HG02623 (cell line): Measurements from ENCODE around the gene ABTB2.
"Not testable (repeated sequence)": the region's sequence is repeated elsewhere in the genome, so short reads cannot be mapped to it uniquely, and the experiment has no call there.

Experiments used
- ATAC-seq: cut with Tn5 transposase; IDR thresholded peaks from one replicate; pipeline ENCODE4 v1.9.1; 2021; ENCODE audit warnings: moderate library complexity; ENCODE audit not compliant: unreplicated experiment

ABTB2 gene

DNA sequence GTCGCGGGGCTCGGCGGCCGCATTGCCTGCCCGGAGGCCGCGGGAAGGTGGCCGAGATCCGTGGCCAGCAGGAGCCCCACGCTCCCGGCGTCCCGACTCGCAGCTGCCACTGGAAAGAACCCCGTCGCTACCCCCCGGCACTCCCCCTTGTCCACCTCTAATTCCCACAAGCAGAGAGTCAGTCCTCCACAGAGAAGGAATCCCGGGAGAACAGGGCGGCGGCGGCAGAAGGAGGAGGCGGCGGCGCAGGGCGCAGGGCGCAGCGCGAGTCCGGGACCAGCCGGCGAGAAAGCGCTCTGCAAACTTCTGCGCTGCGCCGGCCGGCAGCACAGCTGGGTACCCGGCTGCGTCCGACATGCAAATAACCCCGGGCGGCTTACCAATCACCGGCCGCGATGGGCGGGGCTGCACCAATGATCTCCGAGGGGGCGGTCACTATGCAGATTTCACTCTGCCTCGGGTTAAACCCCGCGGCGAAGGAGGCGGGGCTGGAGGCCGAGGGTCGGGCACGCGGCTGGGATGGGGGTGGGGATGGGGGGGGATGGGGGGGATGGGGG, at the start of gene ABTB2:
Gene ABTB2, minus strand, starts transcription at position 310 of the 557 bp plus-strand sequence.
- ATAC-seq, result peak; percentile 90

DNA sequence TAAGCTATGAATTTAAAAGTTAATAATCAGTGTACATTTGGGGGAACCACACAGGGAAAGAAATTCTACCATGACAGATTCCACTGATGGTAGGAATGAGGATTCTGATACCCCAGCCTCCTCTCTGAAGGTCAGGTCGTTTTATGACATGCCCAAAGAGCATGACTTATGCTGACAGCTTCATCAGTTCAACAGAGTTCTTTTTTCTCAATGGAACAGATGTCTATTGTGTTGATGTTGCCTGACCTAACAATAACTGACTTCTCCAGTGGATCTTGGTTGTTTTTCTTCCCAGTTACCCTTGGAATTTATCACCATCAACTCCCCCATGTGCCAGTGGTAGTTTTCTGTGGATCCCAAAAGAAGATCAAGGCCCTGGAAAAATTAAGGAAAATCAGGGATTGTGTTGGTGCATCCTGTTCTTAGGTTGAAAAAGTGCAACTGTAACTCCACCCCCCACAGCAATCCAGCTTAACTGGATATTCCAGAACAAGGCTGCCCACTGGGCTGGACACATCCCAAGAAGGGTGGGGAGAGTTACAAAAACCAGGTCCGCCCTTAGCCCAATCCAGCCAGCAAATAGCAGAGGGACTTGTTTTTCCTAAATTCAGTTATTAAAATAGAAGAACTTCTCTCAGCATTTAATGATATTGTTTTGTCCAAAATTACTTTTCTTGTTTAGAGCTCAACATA, 49.5 kb upstream of the ABTB2 start:
- ATAC-seq, result no peak

DNA sequence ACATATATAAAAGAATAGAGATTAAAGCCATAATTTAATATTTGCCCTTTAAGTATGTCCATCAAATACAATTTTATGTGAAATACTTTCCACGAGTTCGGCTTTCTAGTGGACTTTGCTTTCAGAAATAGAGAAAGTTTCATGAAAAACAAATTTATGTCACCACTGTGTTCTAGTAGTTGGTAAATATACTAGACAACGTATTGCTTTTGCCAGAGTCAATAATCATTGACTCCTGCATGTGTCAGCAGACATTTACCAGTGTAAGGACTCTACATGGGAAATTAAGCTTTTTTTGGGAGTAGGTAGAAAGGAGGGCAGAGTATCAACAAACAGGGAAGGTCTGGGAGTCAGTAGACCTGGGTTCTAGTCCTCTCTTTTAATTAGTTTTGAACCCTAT, 48.6 kb upstream of the ABTB2 start:
- ATAC-seq, result no peak

DNA sequence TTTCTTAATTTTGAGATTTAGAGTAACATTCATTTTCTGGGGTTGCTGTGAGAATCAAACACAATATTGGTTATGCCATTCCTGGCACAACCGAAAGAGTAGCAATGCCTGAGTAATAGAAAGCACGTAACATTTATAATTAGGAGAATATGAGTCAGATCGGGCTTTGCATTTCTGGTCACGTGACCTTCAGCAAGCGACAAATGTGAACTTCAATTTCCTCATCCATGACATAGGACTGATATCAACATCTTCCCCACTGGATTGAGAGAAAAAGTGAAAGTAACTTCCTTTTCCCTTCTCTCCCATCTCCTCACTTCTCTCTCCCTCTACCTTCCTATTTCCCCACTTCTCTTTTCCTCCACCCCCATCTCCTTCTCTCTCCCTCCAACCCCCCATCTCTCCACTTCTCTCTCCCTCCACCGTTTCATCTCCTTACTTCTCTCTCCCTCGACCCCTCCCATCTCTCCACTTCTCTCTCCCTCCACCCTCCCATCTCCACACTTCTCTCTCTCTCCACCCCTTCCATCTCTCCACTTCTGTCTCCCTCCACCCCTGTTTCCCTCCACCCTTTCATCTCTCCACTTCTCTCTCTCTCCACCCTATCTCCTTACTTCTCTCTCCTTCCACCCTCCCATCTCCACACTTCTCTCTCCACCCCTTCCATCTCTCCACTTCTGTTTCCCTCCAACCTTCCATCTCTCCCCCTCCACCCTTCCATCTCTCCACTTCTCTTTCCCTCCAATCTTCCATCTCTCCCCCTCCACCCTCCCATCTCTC, 47.5 kb upstream of the ABTB2 start:
- ATAC-seq, result no peak

DNA sequence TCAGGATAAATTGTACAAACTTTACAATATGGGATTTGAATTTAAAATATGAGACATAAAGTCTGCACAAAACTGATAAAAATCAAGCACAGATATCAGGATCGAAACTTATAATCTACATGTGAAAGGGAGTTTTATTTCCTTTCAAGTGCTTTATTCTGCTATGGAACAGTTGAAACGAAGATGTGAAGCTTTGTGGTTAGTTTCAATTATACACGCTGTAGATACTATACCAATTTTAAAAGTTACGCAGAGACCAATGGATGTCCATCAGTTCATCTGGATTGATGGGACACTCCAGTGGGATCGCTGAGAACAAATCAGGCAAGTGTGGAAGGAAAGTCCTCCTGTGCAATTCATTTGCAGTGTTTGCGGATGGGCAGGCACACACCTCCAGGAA, 46.5 kb upstream of the ABTB2 start:
- no peak for ATAC-seq

DNA sequence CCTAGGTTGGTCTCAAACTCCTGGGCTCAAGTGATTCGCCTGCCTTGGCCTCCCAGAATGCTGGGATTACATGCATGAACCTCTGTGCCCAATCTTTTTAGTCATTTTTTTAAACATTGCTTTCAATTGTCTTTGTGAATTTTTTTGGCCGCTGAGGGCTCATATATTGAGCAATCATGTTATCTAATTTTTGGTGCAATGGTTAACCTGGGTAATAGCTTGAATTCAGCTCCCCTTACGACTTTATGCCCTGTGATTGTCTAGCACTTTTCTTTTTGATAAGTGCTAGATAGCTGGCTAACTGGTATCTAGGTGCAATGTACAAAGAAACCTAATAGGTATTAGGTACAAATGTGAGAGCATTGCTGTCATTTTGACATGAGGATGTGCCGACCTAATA, 45.6 kb upstream of the ABTB2 start:
- ATAC-seq, result no peak

DNA sequence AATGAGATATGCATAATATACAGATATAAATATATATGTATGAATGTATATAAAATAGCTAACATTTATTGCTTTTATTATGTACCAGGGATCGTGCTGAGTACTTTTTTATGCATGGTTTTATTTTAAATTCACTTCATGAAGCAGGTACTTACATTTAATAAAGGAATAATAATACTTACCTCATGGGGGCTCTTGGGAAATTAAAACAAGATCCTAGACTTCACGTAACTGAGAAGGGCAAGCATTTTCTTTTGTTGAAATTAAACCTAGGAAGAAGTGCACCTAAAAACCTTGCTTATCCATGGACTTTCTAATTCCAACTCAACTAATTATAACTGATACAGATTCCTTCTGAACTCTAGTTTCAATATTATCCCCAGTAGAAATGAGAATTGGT, 40.0 kb upstream of the ABTB2 start:
- ATAC-seq, result no peak

DNA sequence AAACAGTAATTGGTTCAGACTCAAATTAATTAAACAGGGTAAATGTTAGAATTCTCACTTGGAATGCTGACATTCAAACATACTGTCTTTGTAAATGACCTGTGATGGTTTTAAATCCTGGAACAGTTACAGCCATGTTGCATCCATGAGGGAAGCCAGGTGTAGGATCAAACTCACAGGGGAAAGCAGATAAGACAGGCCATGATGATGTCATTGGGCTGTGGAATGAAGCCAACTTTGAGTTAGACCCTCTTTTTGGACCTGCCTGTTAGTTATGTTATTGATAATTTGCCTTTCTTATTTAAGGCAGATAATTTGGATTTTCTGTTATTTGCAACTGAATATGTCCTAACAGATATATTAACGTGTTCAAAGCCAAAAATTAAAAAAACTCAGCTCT, 39.3 kb upstream of the ABTB2 start:
- ATAC-seq, result no peak

DNA sequence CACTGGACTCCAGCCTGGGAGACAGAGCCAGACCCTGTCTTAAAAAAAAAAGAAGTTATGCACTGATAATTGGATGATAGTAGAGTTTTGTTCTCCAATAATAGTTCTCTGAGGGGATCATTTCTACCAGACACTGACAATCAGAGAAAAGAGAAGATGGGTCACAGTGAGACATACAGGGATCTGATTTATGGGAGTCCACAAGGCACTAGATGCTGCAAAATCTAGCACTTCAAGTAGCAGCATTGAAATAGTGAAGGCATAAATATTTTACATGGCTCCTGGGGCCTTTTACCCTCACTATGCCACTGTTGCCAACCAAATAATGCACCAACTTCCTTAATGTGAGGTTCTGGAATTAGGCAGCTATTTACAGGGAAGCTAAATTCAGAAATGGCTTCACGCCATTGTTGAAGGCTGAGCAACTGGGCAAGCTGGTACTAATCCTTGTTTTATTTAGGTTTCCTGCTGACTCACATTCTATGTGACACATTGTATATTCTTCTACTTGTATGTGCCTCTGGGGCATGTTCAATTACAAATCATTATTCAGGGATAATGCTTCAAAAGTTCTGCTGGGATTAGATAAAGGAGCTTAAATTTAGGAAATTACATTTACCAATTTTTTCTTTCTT, 38.2 kb upstream of the ABTB2 start:
- no peak for ATAC-seq

DNA sequence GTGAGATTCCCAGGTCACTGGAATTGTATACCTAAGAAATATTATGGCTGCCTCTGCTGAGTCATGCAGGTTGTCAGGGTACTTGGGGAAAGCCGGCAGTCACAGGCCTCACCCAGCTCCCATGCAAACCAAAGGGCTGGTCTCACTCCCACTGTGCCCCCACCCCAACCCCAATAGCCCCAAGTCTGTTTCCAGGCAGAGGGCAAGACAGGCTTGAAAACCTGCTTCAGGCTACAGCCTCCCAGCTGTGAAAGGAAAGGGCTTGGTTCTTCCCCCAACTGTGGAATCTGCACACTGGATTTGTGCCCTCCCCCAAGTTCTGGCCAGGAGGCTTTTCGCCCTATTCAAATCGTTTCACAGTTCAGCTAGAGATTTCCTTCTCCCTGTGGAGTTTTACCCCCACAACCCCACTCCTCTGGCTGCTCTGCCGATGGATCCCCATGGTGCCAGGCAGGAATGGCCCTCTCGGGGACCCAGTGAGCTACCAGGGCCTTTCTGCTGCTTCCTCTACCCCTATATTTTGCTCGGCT, 37.0 kb upstream of the ABTB2 start:
- no peak for ATAC-seq

DNA sequence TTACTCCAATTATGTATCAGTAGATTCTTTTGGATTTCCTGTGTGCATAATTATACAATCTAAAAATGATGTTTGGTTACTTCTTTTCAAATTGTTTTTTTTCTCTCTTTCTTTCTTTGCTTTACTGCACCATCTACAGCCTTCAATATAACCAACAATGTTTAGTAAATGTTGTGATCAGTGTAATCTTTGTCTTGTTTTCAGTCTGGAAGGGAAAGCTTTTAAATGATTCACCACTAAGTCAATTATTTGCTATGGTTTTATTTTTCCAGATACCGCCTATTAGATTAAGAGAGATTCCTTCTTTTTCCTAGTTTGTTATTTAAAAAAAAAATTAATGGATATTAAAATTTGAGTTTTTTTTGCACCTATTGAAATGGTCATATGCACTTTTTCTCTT, 29.8 kb upstream of the ABTB2 start:
- no peak for ATAC-seq

DNA sequence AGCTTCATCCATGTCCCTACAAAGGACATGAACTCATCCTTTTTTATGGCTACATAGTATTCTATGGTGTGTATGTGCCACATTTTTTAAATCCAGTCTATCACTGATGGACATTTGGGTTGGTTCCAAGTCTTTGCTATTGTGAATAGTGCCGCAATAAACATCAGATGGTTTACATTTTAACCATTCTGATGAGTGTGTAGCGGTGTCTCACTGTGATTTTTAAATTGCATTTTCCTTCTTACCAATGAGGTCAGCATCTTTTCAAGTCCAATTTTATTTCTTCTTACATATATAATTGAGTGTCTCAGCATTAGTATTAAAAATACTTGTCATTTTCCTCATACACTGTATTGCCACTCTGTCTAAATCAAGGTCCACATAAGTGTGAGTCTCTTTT, 28.5 kb upstream of the ABTB2 start:
- ATAC-seq, result not testable (repeated sequence)

DNA sequence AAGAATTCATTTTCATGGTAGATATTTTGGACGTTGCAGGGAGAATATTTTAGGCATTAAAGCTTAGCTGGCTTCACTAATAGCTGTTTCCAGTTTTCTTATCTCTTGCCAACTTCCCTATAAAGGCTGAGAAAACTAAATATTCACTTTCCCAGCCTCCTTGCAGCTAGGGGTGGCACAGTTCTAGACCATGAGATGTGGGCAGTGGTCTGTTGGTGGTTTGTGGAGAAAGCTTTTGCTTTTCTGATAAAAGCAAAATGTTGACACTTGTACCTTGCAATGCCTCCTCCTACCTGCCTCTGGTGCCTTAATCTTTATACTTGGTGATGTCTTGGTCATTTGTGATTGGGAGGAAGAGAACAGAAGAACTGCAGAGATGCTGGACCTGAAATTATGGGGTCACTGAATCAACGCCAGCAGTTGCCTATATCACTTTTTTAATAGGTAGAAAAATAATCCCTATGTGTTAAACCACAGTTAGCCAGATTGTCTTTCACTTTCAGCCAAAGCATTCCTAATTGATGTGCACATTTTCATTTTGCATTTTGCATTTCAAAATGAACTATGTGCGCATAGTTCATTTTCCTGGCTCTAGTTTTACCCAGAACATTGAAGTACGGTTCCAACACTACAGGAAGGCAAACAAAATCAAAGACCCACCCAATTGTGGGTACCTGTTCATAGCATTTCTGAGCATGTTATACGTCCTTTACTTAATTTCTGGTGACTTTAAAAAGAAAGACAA, 24.9 kb upstream of the ABTB2 start:
- no peak for ATAC-seq

DNA sequence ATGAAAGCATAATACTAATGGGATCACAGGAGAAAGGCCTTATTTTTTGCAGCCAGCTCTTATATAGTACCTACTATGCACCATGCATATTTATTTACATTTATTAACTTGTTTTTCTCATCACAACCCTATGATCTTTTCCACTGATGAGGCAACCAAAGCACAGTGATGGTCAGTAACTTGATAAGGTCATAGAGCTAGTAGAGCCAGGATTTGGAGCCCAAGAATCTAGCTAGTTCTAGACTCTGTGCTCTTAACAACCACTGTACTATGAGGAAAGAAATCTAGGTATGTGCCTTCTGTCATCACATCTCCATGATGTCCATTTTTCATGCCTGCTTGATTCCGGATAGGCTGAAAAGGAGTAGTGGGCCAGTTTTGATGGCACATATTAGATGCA, 24.0 kb upstream of the ABTB2 start:
- ATAC-seq, result no peak

DNA sequence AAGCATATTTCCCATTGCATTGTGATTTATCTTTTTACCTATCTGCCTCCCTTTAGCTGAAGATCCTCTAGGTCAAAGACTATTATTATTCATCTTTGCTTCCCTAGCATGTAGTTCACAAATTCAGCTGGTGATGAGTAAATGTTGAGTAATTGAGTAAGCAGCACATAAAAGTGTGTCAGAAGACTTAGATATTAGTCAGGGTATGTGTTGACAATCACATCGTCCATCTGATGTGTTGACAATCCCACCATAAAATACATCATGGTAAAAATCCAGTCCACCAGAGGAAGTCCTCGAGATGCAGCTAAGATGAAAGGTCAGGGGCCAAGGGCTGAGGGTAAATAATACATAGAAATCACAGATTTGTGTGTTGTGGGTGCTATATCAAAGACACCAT, 22.9 kb upstream of the ABTB2 start:
- ATAC-seq, result no peak

DNA sequence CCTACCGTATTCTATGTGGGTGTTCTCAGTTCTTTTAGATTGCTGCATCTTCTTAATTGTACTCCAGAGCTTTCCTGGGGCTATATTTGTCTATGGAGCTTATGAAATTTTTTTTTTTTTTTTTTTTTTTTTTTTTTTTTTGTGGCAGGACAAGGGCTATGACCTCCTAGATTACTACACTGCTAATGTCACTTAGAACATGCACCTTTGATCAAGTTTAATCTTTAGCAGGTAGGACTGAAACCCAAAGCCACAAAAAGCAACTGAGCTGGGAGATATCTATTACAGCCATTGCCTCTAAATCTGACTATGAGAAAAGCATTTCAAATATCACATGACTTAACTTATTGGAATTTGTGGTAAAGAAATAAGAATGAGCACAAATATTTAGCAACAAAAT, 21.7 kb upstream of the ABTB2 start:
- no peak for ATAC-seq

DNA sequence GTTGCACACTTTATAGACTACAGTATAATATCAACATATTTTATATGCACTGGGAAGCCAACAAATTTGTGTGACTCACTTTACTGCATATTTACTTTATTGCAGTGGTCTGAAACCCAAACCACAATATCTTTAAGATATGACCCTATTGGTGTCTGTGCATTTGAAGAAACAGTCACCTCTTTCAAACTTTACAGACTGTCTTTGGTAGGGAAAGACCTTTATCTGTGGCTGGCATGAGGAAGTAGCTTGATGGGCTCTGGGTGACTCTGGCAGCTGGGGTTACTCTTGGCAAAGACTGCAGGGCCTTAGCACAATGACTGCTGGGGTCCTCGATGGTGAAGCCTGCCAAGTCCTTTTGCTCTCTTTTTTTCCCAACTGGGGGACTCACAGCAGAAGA, 21.3 kb upstream of the ABTB2 start:
- no peak for ATAC-seq

DNA sequence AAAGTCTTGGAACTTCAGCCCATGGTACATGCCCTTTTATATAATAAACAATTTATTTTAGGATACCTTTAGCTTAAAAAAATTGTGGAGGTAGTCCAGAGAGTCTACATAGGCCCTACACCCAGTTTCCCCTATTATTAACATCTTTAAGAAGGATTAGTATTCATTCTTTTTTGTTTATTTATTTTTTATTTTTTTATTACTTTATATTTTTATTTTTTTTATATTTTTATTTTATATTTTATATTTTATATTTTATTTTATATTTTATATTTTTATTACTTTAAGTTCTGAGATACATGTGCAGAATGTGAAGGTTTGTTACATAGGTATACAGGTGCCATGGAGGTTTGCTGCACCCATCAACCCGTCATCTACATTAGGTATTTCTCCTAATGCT, 15.9 kb upstream of the ABTB2 start:
- no peak for ATAC-seq

DNA sequence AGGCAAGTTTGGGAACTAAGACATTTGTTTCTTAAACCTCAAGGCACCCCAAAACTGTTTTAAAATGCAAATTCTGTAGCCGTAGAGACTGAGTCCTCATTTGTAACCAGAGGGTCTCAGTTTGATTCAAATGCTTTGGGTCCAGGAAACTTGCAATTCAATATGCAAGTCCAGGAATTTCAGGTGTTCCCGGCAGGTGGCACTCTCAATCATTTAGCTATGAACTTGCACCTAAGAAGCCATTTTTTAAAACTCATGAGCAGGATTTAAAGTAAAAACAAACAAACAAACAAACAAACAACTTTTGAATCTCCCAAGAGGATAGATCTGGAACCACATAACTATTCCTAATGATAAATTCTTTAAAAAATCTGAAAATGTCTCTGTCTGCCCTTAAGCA, 8.7 kb upstream of the ABTB2 start:
- no peak for ATAC-seq

DNA sequence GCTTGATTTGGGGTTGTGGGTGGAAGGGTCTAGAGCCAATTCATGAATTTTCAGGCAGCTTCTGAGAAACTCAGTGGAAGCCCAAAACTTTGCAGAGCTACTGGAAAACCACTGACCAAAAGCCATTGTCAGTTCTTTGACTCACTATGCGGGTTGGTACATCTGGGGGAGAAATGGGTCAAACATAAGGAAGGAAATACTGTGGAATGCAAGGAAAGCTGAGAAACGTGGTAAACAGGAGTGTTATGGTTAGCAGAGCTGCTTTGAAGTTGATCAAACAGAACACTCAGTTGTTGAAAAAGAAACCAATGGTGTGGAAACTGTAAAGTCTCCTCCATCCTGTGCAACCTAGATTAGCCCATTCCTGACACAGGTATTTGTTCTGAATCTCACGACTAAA, 6.3 kb upstream of the ABTB2 start:
- ATAC-seq, result no peak
